K562 (cell line): ENCODE data around the gene CNOT6L. TPM values are rescaled to one million over a fixed set of nuclear protein-coding genes. Genes with fewer than 3 reads are reported as not detected.

Source experiments
- BACH1 ChIP-seq: fragments of 200-800 bp; sonication (Bioruptor generic); IDR thresholded peaks from 2 replicates; pipeline ENCODE4 v1.6.1; 2016; ENCODE audit warnings: missing genetic modification characterization, missing compliant biosample characterization
- CBFA2T2 ChIP-seq: fragments of 450-650 bp; conservative IDR thresholded peaks from 2 replicates; pipeline ENCODE4 v1.6.1; 2017; ENCODE audit warnings: mild to moderate bottlenecking
- CBX1 ChIP-seq: sonication (generic); IDR thresholded peaks from 2 replicates; pipeline ENCODE4 v1.6.1; 2016; ENCODE audit warnings: antibody characterized with exemption, low read depth, mild to moderate bottlenecking
- E2F3 ChIP-seq: fragments of 250-450 bp; sonication (Bioruptor Pico); IDR thresholded peaks from 2 replicates; pipeline ENCODE4 v1.4.0; 2020; ENCODE audit warnings: mild to moderate bottlenecking
- EP400 ChIP-seq: fragments of 450-650 bp; IDR thresholded peaks from 2 replicates; pipeline ENCODE4 v1.6.1; 2017; ENCODE audit warnings: antibody characterized with exemption, mild to moderate bottlenecking, moderate library complexity
- GTF2E2 ChIP-seq: fragments of 200-800 bp; sonication (Bioruptor generic); IDR thresholded peaks from 2 replicates; pipeline ENCODE4 v1.6.1; 2016; ENCODE audit warnings: missing genetic modification characterization, missing compliant biosample characterization
- HDAC1 ChIP-seq, 2 experiments: fragments of 450-650 bp; IDR thresholded peaks; 2 replicates each; pipeline ENCODE4 v1.6.1; 2016 to 2017; ENCODE audit warnings: inconsistent platforms in 1 of 2, mild to moderate bottlenecking in 1 of 2, moderate library complexity in 1 of 2
- IRF1 ChIP-seq: sonication (generic); formaldehyde crosslinking; IDR thresholded peaks from 2 replicates; pipeline ENCODE4 v1.8.0; 2022; ENCODE audit warnings: missing genetic modification reagents, mild to moderate bottlenecking, borderline replicate concordance
- JUN ChIP-seq, 2 experiments: sonication (generic) in 1 of 2; formaldehyde crosslinking in 1 of 2; IDR thresholded peaks; 2 replicates each; pipeline versions ENCODE4 v1.6.1 to v1.8.0; 2012 to 2022; ENCODE audit warnings: borderline replicate concordance in 2 of 2, mild to moderate bottlenecking in 2 of 2, improper control_type of control experiment in 1 of 2, low read depth in 1 of 2, low read length in 1 of 2, missing genetic modification reagents in 1 of 2
- MED1 ChIP-seq: sonication (generic); formaldehyde crosslinking; IDR thresholded peaks from 2 replicates; pipeline ENCODE4 v1.8.1; 2023; ENCODE audit warnings: missing genetic modification reagents, borderline replicate concordance
- NCOR1 ChIP-seq: fragments of 450-650 bp; IDR thresholded peaks from 2 replicates; pipeline ENCODE4 v1.6.1; 2016; ENCODE audit warnings: mild to moderate bottlenecking, moderate library complexity
- NEUROD1 ChIP-seq: fragments of 150-350 bp; IDR thresholded peaks from 2 replicates; pipeline ENCODE4 v1.6.1; 2014; ENCODE audit warnings: borderline replicate concordance, low read length, low read depth; ENCODE audit not compliant: partially characterized antibody
- NR0B1 ChIP-seq: fragments of 450-650 bp; IDR thresholded peaks from one replicate; pipeline ENCODE4 v1.6.1; 2018; ENCODE audit warnings: mild to moderate bottlenecking, moderate library complexity; ENCODE audit not compliant: partially characterized antibody
- RCOR1 ChIP-seq, 2 experiments: IDR thresholded peaks; 2 replicates each; pipeline ENCODE4 v1.6.1; 2012; ENCODE audit warnings: low read depth in 2 of 2, low read length in 2 of 2, borderline replicate concordance in 1 of 2, improper control_type of control experiment in 1 of 2
- SMAD2 ChIP-seq: fragments of 150-350 bp; IDR thresholded peaks from 2 replicates; pipeline ENCODE4 v1.6.1; 2014; ENCODE audit warnings: low read depth, mild to moderate bottlenecking, low read length
- TEAD1 ChIP-seq, 2 experiments: fragments of 450-650 bp in 1 of 2; sonication (generic) in 1 of 2; formaldehyde crosslinking; IDR thresholded peaks; 2 replicates each; pipeline versions ENCODE4 v1.4.0 to v1.8.0; 2020 to 2022; ENCODE audit warnings: mild to moderate bottlenecking in 2 of 2, missing genetic modification reagents in 1 of 2
- TEAD4 ChIP-seq, 2 experiments: sonication (generic) in 1 of 2; formaldehyde crosslinking in 1 of 2; IDR thresholded peaks; 2 replicates each; pipeline versions ENCODE4 v1.6.1 to v1.8.0; 2012 to 2022; ENCODE audit warnings: borderline replicate concordance in 1 of 2, inconsistent platforms in 1 of 2, low read length in 1 of 2, mild to moderate bottlenecking in 1 of 2, missing genetic modification reagents in 1 of 2
- ZBED1 ChIP-seq: IDR thresholded peaks from 2 replicates; pipeline ENCODE4 v1.6.1; 2014
- ZNF121 ChIP-seq: sonication (generic); formaldehyde crosslinking; conservative IDR thresholded peaks from 2 replicates; pipeline ENCODE4 v1.8.0; 2022; ENCODE audit warnings: missing genetic modification reagents
- ZNF311 ChIP-seq: fragments of 250-450 bp; sonication (Bioruptor Pico); IDR thresholded peaks from 2 replicates; pipeline ENCODE4 v1.4.0; 2020; ENCODE audit warnings: mild to moderate bottlenecking, moderate library complexity
- polyA plus RNA-seq, 8 experiments: library from polyadenylated mRNA; depleted of rRNA in 4 of 8; stranded (reverse) in 5 of 8; unstranded in 3 of 8; fragments of >200 nt; fragmentation: Nextera tagmentation in 2 of 8; fragmentation: Illumina TruSeq in 1 of 8; extraction: Ambion mirVana in 2 of 8; extraction: Trizol in 1 of 8; gene quantifications; 2 replicates each; pipeline versions ENCODE4 v1.2.1 to v1.2.3, GENCODE V29; 2011 to 2014; ENCODE audit warnings: inconsistent platforms in 1 of 8, missing spikeins in 1 of 8
- total RNA-seq, 7 experiments: library from RNA; depleted of rRNA in 6 of 7; stranded (reverse); fragments of >200 nt in 6 of 7; fragmentation: Illumina TruSeq in 2 of 7; extraction: Trizol in 2 of 7; gene quantifications; 2 replicates each; pipeline versions ENCODE4 v1.2.1 to v1.2.3, GENCODE V29; 2011 to 2021; ENCODE audit warnings: low replicate concordance in 1 of 7
- TF ChIP-seq, protein P1 (sequence below), 2 experiments: fragments of 150-350 bp in 1 of 2; IDR thresholded peaks; 2 replicates each; pipeline ENCODE4 v1.6.1; 2012 to 2016; ENCODE audit warnings: low read depth in 2 of 2, low read length in 2 of 2, mild to moderate bottlenecking in 1 of 2, moderate library complexity in 1 of 2
- TF ChIP-seq, protein P2 (sequence below): fragments of 250-450 bp; sonication (Bioruptor Pico); IDR thresholded peaks from 2 replicates; pipeline ENCODE4 v1.8.0; 2022; ENCODE audit warnings: inconsistent platforms, mild to moderate bottlenecking, moderate library complexity, borderline replicate concordance

Gene CNOT6L
- total and polyA plus RNA-seq, 9 of the 15 experiments (the other 6 are each of a cell fraction or from before 2014, with no cell fraction given), result 3.7 to 27.9 (median 6.5) TPM

- TF ChIP-seq IRF1 (CRISPR knock-in tag) (no peak), BACH1 (tag) (peak; percentile 62), SMAD2 (no peak), NEUROD1 (no peak), JUN (IDR thresholded peaks at IDR 0.05; ENCODE audit: borderline replicate concordance, low read depth, low read length) (0 out of 2 replicates have a peak, but pooled peaks have one; percentile 44), JUN (CRISPR knock-in tag; IDR thresholded peaks at IDR 0.05; ENCODE audit: borderline replicate concordance) (no peak), E2F3 (CRISPR knock-in tag) (no peak), NCOR1 (no peak), TEAD1 (CRISPR knock-in tag; IDR thresholded peaks at IDR 0.05) (no peak), HDAC1 (IDR thresholded peaks at IDR 0.05) (peak in 1 of 2 experiments; percentile 56; a peak in 2 of 4 replicates), EP400 (peak; percentile 27; the same call in 1 of the 2 replicates), RCOR1 (IDR thresholded peaks at IDR 0.05; ENCODE audit: borderline replicate concordance in 1 of 2, low read depth in 2 of 2, low read length in 2 of 2) (peak in 1 of 2 experiments; percentile 85; a peak in 2 of 4 replicates), GTF2E2 (tag) (no peak), NR0B1 (no peak), CBX1 (no peak), ZBED1 (no peak), CBFA2T2 (0 out of 2 replicates have a peak, but pooled peaks have one; percentile 25), ZNF311 (CRISPR knock-in tag) (no peak), ZNF121 (no peak), MED1 (CRISPR knock-in tag) (no peak), TEAD4 (IDR thresholded peaks at IDR 0.05; ENCODE audit: low read length) (peak; percentile 18; the same call in 1 of the 2 replicates), TEAD4 (CRISPR knock-in tag; IDR thresholded peaks at IDR 0.05; ENCODE audit: borderline replicate concordance) (no peak)
- TF ChIP-seq, protein P1, sequence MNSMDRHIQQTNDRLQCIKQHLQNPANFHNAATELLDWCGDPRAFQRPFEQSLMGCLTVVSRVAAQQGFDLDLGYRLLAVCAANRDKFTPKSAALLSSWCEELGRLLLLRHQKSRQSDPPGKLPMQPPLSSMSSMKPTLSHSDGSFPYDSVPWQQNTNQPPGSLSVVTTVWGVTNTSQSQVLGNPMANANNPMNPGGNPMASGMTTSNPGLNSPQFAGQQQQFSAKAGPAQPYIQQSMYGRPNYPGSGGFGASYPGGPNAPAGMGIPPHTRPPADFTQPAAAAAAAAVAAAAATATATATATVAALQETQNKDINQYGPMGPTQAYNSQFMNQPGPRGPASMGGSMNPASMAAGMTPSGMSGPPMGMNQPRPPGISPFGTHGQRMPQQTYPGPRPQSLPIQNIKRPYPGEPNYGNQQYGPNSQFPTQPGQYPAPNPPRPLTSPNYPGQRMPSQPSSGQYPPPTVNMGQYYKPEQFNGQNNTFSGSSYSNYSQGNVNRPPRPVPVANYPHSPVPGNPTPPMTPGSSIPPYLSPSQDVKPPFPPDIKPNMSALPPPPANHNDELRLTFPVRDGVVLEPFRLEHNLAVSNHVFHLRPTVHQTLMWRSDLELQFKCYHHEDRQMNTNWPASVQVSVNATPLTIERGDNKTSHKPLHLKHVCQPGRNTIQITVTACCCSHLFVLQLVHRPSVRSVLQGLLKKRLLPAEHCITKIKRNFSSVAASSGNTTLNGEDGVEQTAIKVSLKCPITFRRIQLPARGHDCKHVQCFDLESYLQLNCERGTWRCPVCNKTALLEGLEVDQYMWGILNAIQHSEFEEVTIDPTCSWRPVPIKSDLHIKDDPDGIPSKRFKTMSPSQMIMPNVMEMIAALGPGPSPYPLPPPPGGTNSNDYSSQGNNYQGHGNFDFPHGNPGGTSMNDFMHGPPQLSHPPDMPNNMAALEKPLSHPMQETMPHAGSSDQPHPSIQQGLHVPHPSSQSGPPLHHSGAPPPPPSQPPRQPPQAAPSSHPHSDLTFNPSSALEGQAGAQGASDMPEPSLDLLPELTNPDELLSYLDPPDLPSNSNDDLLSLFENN (IDR thresholded peaks at IDR 0.05; ENCODE audit: low read depth in 2 of 2, low read length in 2 of 2), result no peak
- TF ChIP-seq, protein P2, sequence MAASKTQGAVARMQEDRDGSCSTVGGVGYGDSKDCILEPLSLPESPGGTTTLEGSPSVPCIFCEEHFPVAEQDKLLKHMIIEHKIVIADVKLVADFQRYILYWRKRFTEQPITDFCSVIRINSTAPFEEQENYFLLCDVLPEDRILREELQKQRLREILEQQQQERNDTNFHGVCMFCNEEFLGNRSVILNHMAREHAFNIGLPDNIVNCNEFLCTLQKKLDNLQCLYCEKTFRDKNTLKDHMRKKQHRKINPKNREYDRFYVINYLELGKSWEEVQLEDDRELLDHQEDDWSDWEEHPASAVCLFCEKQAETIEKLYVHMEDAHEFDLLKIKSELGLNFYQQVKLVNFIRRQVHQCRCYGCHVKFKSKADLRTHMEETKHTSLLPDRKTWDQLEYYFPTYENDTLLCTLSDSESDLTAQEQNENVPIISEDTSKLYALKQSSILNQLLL, result no peak
Observed at GRCh38 chr4:77734928-77735327, 84.2 kb downstream of the CNOT6L start (continued).
